ENCODE data around the gene CHRND.

DNA sequence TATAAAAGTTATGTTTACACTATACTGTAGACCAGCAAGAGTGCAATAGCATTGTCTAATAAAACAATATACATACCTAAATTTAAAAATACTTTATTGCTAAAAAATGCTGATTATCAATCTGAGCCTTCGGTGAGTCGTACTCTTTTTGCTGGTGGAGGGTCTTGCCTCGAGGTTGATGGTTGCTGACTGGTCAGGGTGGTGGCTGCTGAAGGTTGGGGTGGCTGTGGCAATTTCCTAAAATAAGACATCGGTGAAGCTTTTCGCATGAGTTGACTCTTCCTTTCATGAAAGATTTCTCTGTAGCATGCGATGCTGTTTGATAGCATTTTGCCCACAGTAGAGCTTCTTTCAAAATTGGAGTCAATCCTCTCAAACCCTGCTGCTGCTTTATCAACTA is 22.0 kb downstream of the CHRND start:
- TF ChIP-seq, protein P1, sequence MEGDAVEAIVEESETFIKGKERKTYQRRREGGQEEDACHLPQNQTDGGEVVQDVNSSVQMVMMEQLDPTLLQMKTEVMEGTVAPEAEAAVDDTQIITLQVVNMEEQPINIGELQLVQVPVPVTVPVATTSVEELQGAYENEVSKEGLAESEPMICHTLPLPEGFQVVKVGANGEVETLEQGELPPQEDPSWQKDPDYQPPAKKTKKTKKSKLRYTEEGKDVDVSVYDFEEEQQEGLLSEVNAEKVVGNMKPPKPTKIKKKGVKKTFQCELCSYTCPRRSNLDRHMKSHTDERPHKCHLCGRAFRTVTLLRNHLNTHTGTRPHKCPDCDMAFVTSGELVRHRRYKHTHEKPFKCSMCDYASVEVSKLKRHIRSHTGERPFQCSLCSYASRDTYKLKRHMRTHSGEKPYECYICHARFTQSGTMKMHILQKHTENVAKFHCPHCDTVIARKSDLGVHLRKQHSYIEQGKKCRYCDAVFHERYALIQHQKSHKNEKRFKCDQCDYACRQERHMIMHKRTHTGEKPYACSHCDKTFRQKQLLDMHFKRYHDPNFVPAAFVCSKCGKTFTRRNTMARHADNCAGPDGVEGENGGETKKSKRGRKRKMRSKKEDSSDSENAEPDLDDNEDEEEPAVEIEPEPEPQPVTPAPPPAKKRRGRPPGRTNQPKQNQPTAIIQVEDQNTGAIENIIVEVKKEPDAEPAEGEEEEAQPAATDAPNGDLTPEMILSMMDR (IDR thresholded peaks at IDR 0.05; ENCODE audit: borderline replicate concordance, extremely low read depth, low read length, poor library complexity, severe bottlenecking) = no peak
- TF ChIP-seq EZH2 (IDR thresholded peaks at IDR 0.05; ENCODE audit: borderline replicate concordance, low read depth, low read length, severe bottlenecking) = no peak
